ENCODE results near the gene CLMN. TPM values are rescaled to one million over a fixed set of nuclear protein-coding genes. Genes with fewer than 3 reads are reported as not detected.

CLMN gene
- total and polyA plus RNA-seq, 2 donors: 4.3 to 11.1 TPM

- H3K27ac ChIP-seq (ENCODE audit: low read depth): no peak overlapping the region
- H3K4me1 ChIP-seq (ENCODE audit: insufficient read depth): no peaks in the 10 kb centered on the region
Observed at GRCh38 chr14:95311752-95312151, 8.0 kb downstream of the CLMN start.

GRCh38 chr14:95310635-95311380 lies 8.9 kb downstream of the CLMN start:
- no peak overlapping the region for H3K4me3 ChIP-seq (ENCODE audit: low read depth, low read length)
- H3K27ac ChIP-seq (ENCODE audit: low read depth): no peak overlapping the region
- no peaks in the 10 kb centered on the region for H3K36me3 ChIP-seq (ENCODE audit: insufficient read depth)
- 87% methylated on average over 16 of the region's 16 CpGs for WGBS
- no peak for DNase-seq (ENCODE audit: extremely low spot score)
- no peaks in the 10 kb centered on the region for H3K4me1 ChIP-seq (ENCODE audit: insufficient read depth)

More at GRCh38 chr14:95311752-95312151, 8.0 kb downstream of the CLMN start:
- no peak overlapping the region for H3K4me3 ChIP-seq (ENCODE audit: low read depth, low read length)
- H3K36me3 ChIP-seq (ENCODE audit: insufficient read depth): no peaks in the 10 kb centered on the region
- 80% methylated on average over 7 of the region's 7 CpGs for WGBS
- no peak for DNase-seq (ENCODE audit: extremely low spot score)

- Histone ChIP-seq H3K27ac (ENCODE audit: low read depth) (no peak overlapping the region), H3K4me3 (ENCODE audit: low read depth, low read length) (no peak overlapping the region), H3K4me1 (ENCODE audit: insufficient read depth) (no peaks in the 10 kb centered on the region), H3K36me3 (ENCODE audit: insufficient read depth) (no peaks in the 10 kb centered on the region)
- 88% methylated on average over 10 of the region's 10 CpGs for WGBS
- no peak for DNase-seq (ENCODE audit: extremely low spot score)
Observed at GRCh38 chr14:95309261-95310051, 10.3 kb downstream of the CLMN start.

- no peak overlapping the region for H3K4me3 ChIP-seq (ENCODE audit: low read depth, low read length)
- no peak for DNase-seq (ENCODE audit: extremely low spot score)
- no peak overlapping the region for H3K27ac ChIP-seq (ENCODE audit: low read depth)
- no peaks in the 10 kb centered on the region for H3K36me3 ChIP-seq (ENCODE audit: insufficient read depth)
- H3K4me1 ChIP-seq (ENCODE audit: insufficient read depth): no peaks in the 10 kb centered on the region
- 68% methylated on average over 1 of the region's 1 CpG for WGBS
Observed at GRCh38 chr14:95308073-95308472, 11.6 kb downstream of the CLMN start.

- WGBS: 54% methylated on average over 14 of the region's 14 CpGs
- no peak for DNase-seq (ENCODE audit: extremely low spot score)
- H3K27ac ChIP-seq (ENCODE audit: low read depth): no peak overlapping the region
- H3K4me1 ChIP-seq (ENCODE audit: insufficient read depth): no peaks in the 10 kb centered on the region
- no peaks in the 10 kb centered on the region for H3K36me3 ChIP-seq (ENCODE audit: insufficient read depth)
- no peak overlapping the region for H3K4me3 ChIP-seq (ENCODE audit: low read depth, low read length)
Observed at GRCh38 chr14:95307402-95308041, 12.2 kb downstream of the CLMN start.

GRCh38 chr14:95305940-95306339 lies 13.8 kb downstream of the CLMN start:
- Histone ChIP-seq H3K4me1 (ENCODE audit: insufficient read depth) (no peaks in the 10 kb centered on the region), H3K4me3 (ENCODE audit: low read depth, low read length) (no peak overlapping the region), H3K27ac (ENCODE audit: low read depth) (no peak overlapping the region), H3K36me3 (ENCODE audit: insufficient read depth) (no peaks in the 10 kb centered on the region)
- DNase-seq (ENCODE audit: extremely low spot score): no peak
- 83% methylated on average over 4 of the region's 4 CpGs for WGBS

- Histone ChIP-seq H3K4me1 (ENCODE audit: insufficient read depth) (no peaks in the 10 kb centered on the region), H3K27ac (ENCODE audit: low read depth) (no peak overlapping the region), H3K36me3 (ENCODE audit: insufficient read depth) (no peaks in the 10 kb centered on the region), H3K4me3 (ENCODE audit: low read depth, low read length) (no peak overlapping the region)
- 91% methylated on average over 7 of the region's 7 CpGs for WGBS
- DNase-seq (ENCODE audit: extremely low spot score): no peak
Observed at GRCh38 chr14:95305145-95305544, 14.6 kb downstream of the CLMN start.

- Histone ChIP-seq H3K4me3 (ENCODE audit: low read depth, low read length) (no peak overlapping the region), H3K27ac (ENCODE audit: low read depth) (no peak overlapping the region), H3K36me3 (ENCODE audit: insufficient read depth) (no peaks in the 10 kb centered on the region), H3K4me1 (ENCODE audit: insufficient read depth) (no peaks in the 10 kb centered on the region)
- 45% methylated on average over 3 of the region's 3 CpGs for WGBS
- DNase-seq (ENCODE audit: extremely low spot score): no peak
Observed at GRCh38 chr14:95304342-95304741, 15.4 kb downstream of the CLMN start.

GRCh38 chr14:95303552-95303951 lies 16.2 kb downstream of the CLMN start:
- 79% methylated on average over 4 of the region's 4 CpGs for WGBS
- Histone ChIP-seq H3K36me3 (ENCODE audit: insufficient read depth) (no peaks in the 10 kb centered on the region), H3K4me1 (ENCODE audit: insufficient read depth) (no peaks in the 10 kb centered on the region), H3K4me3 (ENCODE audit: low read depth, low read length) (no peak overlapping the region), H3K27ac (ENCODE audit: low read depth) (no peak overlapping the region)
- DNase-seq (ENCODE audit: extremely low spot score): no peak

GRCh38 chr14:95302667-95303506 lies 16.8 kb downstream of the CLMN start:
- no peak for DNase-seq (ENCODE audit: extremely low spot score)
- Histone ChIP-seq H3K36me3 (ENCODE audit: insufficient read depth) (no peaks in the 10 kb centered on the region), H3K4me3 (ENCODE audit: low read depth, low read length) (no peak overlapping the region), H3K27ac (ENCODE audit: low read depth) (no peak overlapping the region), H3K4me1 (ENCODE audit: insufficient read depth) (no peaks in the 10 kb centered on the region)
- 70% methylated on average over 10 of the region's 10 CpGs for WGBS

GRCh38 chr14:95301527-95302187 lies 18.1 kb downstream of the CLMN start:
- 92% methylated on average over 6 of the region's 6 CpGs for WGBS
- Histone ChIP-seq H3K36me3 (ENCODE audit: insufficient read depth) (no peaks in the 10 kb centered on the region), H3K27ac (ENCODE audit: low read depth) (no peak overlapping the region), H3K4me3 (ENCODE audit: low read depth, low read length) (no peak overlapping the region), H3K4me1 (ENCODE audit: insufficient read depth) (no peaks in the 10 kb centered on the region)
- DNase-seq (ENCODE audit: extremely low spot score): no peak

- Histone ChIP-seq H3K4me3 (ENCODE audit: low read depth, low read length) (no peak overlapping the region), H3K36me3 (ENCODE audit: insufficient read depth) (no peaks in the 10 kb centered on the region), H3K27ac (ENCODE audit: low read depth) (no peak overlapping the region), H3K4me1 (ENCODE audit: insufficient read depth) (no peaks in the 10 kb centered on the region)
- WGBS: 84% methylated on average over 8 of the region's 8 CpGs
- DNase-seq (ENCODE audit: extremely low spot score): no peak
Observed at GRCh38 chr14:95300697-95301526, 18.8 kb downstream of the CLMN start.

All from urinary bladder (tissue), 4 donors.